GM19395 (cell line): Measurements from ENCODE around the gene ACTL10.
"Not testable (repeated sequence)": the region's sequence is repeated elsewhere in the genome, so short reads cannot be mapped to it uniquely, and the experiment has no call there.

Experiments
- ATAC-seq: cut with Tn5 transposase; IDR thresholded peaks from one replicate; pipeline ENCODE4 v1.9.1; 2021; ENCODE audit warnings: mild to moderate bottlenecking, moderate library complexity; ENCODE audit not compliant: unreplicated experiment

ACTL10 gene

GRCh38 chr20:33666293-33667244, at the start of gene ACTL10:
Gene ACTL10, plus strand, starts transcription at chr20:33666943. Its CDS starts 555 bp downstream, at chr20:33667498.
- ATAC-seq, result peak; percentile 74

GRCh38 chr20:33621717-33622400, 44.9 kb upstream of the ACTL10 start:
- ATAC-seq, result no peak

- ATAC-seq, result no peak
Measured at GRCh38 chr20:33622705-33623365, 43.9 kb upstream of the ACTL10 start.

GRCh38 chr20:33624399-33624798, 42.3 kb upstream of the ACTL10 start:
- no peak for ATAC-seq

- no peak for ATAC-seq
Measured at GRCh38 chr20:33626190-33626589, 40.6 kb upstream of the ACTL10 start.

GRCh38 chr20:33627577-33628216, 39.0 kb upstream of the ACTL10 start:
- ATAC-seq, result no peak

GRCh38 chr20:33629533-33629932, 37.2 kb upstream of the ACTL10 start:
- ATAC-seq, result no peak

GRCh38 chr20:33629979-33630378, 36.8 kb upstream of the ACTL10 start:
- no peak for ATAC-seq

- ATAC-seq, result no peak
Measured at GRCh38 chr20:33630507-33630906, 36.2 kb upstream of the ACTL10 start.

- ATAC-seq, result not testable (repeated sequence)
Measured at GRCh38 chr20:33631910-33632309, 34.8 kb upstream of the ACTL10 start.

- no peak for ATAC-seq
Measured at GRCh38 chr20:33635341-33635740, 31.4 kb upstream of the ACTL10 start.

GRCh38 chr20:33636776-33637175, 30.0 kb upstream of the ACTL10 start:
- no peak for ATAC-seq

GRCh38 chr20:33640287-33640686, 26.5 kb upstream of the ACTL10 start:
- no peak for ATAC-seq

- no peak for ATAC-seq
Measured at GRCh38 chr20:33644313-33645071, 22.3 kb upstream of the ACTL10 start.

GRCh38 chr20:33645072-33645358, 21.7 kb upstream of the ACTL10 start:
- ATAC-seq, result no peak

- no peak for ATAC-seq
Measured at GRCh38 chr20:33645396-33645795, 21.3 kb upstream of the ACTL10 start.

GRCh38 chr20:33646191-33646590, 20.6 kb upstream of the ACTL10 start:
- ATAC-seq, result no peak

GRCh38 chr20:33646959-33647602, 19.7 kb upstream of the ACTL10 start:
- ATAC-seq, result not testable (repeated sequence)

GRCh38 chr20:33647603-33648395, 18.9 kb upstream of the ACTL10 start:
- ATAC-seq, result peak; percentile 84
